ENCODE data around the gene ZNF285. TPM values are rescaled to one million over a fixed set of nuclear protein-coding genes. Genes with fewer than 3 reads are reported as not detected.

The ZNF285 gene
- polyA plus RNA-seq, 1 of the 3 experiments (the other 2 are of a cell fraction), result 0.87 TPM

DNA sequence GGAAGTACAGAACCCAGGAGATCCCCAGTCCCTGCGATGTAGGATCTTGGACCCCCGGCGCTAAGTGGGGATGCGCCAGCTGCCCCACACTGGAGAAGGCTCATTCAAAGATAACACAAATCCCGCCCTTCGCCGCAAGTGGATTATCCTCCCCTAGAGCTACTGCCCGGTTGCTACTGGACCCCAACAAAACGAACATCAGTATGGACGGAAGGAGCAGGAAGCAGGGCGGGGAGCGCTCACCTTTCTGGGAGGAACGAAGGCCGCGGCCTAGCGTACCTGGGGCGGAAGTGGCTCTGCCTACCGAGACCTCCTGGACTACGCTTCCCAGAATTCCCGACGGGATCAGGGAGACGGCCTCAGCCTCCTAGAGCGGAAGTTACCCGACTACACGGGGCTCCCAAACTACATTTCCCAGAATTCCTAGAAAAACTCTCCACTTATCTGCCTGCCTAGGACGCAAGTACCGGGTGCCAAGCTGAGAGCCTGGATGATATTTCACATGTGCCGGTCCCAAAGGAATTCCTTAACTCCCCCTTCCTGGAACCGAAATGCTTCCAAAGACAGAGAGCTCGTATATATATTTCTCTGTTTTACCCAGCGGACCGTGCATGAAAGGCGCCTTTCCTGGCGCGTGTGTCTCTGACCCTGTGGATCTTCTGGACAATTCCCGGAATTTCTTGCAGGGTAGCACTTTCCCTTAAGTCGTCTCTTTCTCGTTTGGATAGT is 44.9 kb downstream of the ZNF285 start, which contains the start of gene ZNF112 (continued):
- no peak for TF ChIP-seq RAD21 (IDR thresholded peaks at IDR 0.05; ENCODE audit: low read length)
- TF ChIP-seq GATA2 (CRISPR knock-in tag; IDR thresholded peaks at IDR 0.05), result 0 out of 2 replicates have a peak, but pooled peaks have one; percentile 32
- TF ChIP-seq GABPA (IDR thresholded peaks at IDR 0.05; ENCODE audit: low read depth), result peak; percentile 92
- TF ChIP-seq RXRA (IDR thresholded peaks at IDR 0.05; ENCODE audit: borderline replicate concordance, low read depth), result no peak
- no peak for TF ChIP-seq IRF3 (IDR thresholded peaks at IDR 0.05; ENCODE audit: low read depth, low read length)
- no peak for TF ChIP-seq FOSL2 (IDR thresholded peaks at IDR 0.05; ENCODE audit: borderline replicate concordance, low read depth)
- TF ChIP-seq, protein P1, sequence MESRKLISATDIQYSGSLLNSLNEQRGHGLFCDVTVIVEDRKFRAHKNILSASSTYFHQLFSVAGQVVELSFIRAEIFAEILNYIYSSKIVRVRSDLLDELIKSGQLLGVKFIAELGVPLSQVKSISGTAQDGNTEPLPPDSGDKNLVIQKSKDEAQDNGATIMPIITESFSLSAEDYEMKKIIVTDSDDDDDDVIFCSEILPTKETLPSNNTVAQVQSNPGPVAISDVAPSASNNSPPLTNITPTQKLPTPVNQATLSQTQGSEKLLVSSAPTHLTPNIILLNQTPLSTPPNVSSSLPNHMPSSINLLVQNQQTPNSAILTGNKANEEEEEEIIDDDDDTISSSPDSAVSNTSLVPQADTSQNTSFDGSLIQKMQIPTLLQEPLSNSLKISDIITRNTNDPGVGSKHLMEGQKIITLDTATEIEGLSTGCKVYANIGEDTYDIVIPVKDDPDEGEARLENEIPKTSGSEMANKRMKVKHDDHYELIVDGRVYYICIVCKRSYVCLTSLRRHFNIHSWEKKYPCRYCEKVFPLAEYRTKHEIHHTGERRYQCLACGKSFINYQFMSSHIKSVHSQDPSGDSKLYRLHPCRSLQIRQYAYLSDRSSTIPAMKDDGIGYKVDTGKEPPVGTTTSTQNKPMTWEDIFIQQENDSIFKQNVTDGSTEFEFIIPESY (IDR thresholded peaks at IDR 0.05; ENCODE audit: borderline replicate concordance, low read depth), result 0 out of 2 replicates have a peak, but pooled peaks have one; percentile 24

DNA sequence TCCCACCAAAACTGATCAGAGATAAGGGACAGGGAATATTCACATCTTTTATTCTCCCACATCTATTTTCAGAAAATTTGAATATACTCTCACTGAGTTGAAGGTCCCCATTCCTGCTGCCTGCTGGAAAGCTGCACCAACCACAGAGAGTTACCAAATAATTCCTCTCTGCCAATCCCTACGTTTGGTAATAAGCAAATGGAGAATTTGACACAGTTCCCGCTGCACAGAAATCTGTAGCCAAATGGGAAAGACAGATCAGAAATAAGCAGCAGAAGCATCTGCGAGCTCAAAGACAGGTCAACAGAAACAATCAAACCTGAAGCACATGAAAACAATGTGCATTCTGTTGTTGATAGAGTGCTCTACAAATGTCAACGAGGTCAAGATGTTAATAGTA is 54.9 kb downstream of the ZNF285 start:
- no peaks in the 10 kb centered on the region for H4K20me1 ChIP-seq (ENCODE audit: insufficient read depth)
- no peak overlapping the region for H3K27ac ChIP-seq (ENCODE audit: low read depth in 2 of 2, low read length in 1 of 2)
- H3K79me2 ChIP-seq (ENCODE audit: insufficient read depth), result peaks cover 57% of the 10 kb centered on the region
- no peak overlapping the region for H3K4me3 ChIP-seq (ENCODE audit: low read depth in 2 of 2, low read length in 1 of 2)
- H3K9ac ChIP-seq, result no peak overlapping the region
- no peaks in the 10 kb centered on the region for H3K4me1 ChIP-seq (ENCODE audit: control insufficient read depth in 1 of 2, insufficient read depth in 2 of 2, low read depth in 1 of 2, low read length in 1 of 2)
- no peak overlapping the region for H3K4me2 ChIP-seq
- POLR2A ChIA-PET, result interaction anchor here (0.7 kb wide), 1 partner anchor 42 kb away, joined by 3 read pairs; no protein-coding TSS in a partner anchor
- 88% methylated on average over 4 of the region's 4 CpGs for WGBS (ENCODE audit: low lambda C conversion rate)
- H3F3A ChIP-seq (replicated peaks; ENCODE audit: insufficient read depth), result no peaks in the 10 kb centered on the region
- no peak for DNase-seq
- no peaks in the 10 kb centered on the region for H3K9me2 ChIP-seq
- H3K36me3 ChIP-seq (replicated peaks in 1 of 2; ENCODE audit: control insufficient read depth in 1 of 2, insufficient read depth in 2 of 2, low read length in 1 of 2), result peaks cover 18 to 48% of the 10 kb centered on the region in 2 experiments
- H2AFZ ChIP-seq (ENCODE audit: low read depth), result no peak overlapping the region
- CTCF ChIA-PET, result no interaction called here
- TF ChIP-seq EP300 (IDR thresholded peaks at IDR 0.05; ENCODE audit: borderline replicate concordance in 1 of 2, low read depth in 1 of 2, low read length in 1 of 2) (no peak), RAD21 (IDR thresholded peaks at IDR 0.05; ENCODE audit: low read length) (no peak), CHD2 (IDR thresholded peaks at IDR 0.05; ENCODE audit: low read length, partially characterized antibody) (no peak), FOSL2 (IDR thresholded peaks at IDR 0.05; ENCODE audit: borderline replicate concordance, low read depth) (no peak), TEAD4 (IDR thresholded peaks at IDR 0.05; ENCODE audit: borderline replicate concordance, insufficient read depth) (no peak), GABPA (IDR thresholded peaks at IDR 0.05; ENCODE audit: low read depth) (no peak), JUND (IDR thresholded peaks at IDR 0.05) (no peak), EZH2phosphoT487 (IDR thresholded peaks at IDR 0.05; ENCODE audit: borderline replicate concordance, low read depth) (no peak), RFX5 (IDR thresholded peaks at IDR 0.05; ENCODE audit: low read length) (no peak), TAF1 (IDR thresholded peaks at IDR 0.05; ENCODE audit: borderline replicate concordance, low read depth, low read length) (no peak), SIN3A (IDR thresholded peaks at IDR 0.05; ENCODE audit: borderline replicate concordance, low read depth, low read length) (no peak), GATA2 (CRISPR knock-in tag; IDR thresholded peaks at IDR 0.05) (no peak)
- TF ChIP-seq, protein P2, sequence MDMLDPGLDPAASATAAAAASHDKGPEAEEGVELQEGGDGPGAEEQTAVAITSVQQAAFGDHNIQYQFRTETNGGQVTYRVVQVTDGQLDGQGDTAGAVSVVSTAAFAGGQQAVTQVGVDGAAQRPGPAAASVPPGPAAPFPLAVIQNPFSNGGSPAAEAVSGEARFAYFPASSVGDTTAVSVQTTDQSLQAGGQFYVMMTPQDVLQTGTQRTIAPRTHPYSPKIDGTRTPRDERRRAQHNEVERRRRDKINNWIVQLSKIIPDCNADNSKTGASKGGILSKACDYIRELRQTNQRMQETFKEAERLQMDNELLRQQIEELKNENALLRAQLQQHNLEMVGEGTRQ (IDR thresholded peaks at IDR 0.05; ENCODE audit: borderline replicate concordance, low read depth, low read length), result no peak
- TF ChIP-seq, protein P3, sequence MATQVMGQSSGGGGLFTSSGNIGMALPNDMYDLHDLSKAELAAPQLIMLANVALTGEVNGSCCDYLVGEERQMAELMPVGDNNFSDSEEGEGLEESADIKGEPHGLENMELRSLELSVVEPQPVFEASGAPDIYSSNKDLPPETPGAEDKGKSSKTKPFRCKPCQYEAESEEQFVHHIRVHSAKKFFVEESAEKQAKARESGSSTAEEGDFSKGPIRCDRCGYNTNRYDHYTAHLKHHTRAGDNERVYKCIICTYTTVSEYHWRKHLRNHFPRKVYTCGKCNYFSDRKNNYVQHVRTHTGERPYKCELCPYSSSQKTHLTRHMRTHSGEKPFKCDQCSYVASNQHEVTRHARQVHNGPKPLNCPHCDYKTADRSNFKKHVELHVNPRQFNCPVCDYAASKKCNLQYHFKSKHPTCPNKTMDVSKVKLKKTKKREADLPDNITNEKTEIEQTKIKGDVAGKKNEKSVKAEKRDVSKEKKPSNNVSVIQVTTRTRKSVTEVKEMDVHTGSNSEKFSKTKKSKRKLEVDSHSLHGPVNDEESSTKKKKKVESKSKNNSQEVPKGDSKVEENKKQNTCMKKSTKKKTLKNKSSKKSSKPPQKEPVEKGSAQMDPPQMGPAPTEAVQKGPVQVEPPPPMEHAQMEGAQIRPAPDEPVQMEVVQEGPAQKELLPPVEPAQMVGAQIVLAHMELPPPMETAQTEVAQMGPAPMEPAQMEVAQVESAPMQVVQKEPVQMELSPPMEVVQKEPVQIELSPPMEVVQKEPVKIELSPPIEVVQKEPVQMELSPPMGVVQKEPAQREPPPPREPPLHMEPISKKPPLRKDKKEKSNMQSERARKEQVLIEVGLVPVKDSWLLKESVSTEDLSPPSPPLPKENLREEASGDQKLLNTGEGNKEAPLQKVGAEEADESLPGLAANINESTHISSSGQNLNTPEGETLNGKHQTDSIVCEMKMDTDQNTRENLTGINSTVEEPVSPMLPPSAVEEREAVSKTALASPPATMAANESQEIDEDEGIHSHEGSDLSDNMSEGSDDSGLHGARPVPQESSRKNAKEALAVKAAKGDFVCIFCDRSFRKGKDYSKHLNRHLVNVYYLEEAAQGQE (IDR thresholded peaks at IDR 0.05; ENCODE audit: low read depth, low read length), result no peak
- H3K9me3 ChIP-seq, result peaks cover 23% of the 10 kb centered on the region
- H3K27me3 ChIP-seq (ENCODE audit: insufficient read depth), result no peaks in the 10 kb centered on the region

All from SK-N-SH (cell line).